ENCODE data around the gene CALM1.

Gene CALM1

DNA sequence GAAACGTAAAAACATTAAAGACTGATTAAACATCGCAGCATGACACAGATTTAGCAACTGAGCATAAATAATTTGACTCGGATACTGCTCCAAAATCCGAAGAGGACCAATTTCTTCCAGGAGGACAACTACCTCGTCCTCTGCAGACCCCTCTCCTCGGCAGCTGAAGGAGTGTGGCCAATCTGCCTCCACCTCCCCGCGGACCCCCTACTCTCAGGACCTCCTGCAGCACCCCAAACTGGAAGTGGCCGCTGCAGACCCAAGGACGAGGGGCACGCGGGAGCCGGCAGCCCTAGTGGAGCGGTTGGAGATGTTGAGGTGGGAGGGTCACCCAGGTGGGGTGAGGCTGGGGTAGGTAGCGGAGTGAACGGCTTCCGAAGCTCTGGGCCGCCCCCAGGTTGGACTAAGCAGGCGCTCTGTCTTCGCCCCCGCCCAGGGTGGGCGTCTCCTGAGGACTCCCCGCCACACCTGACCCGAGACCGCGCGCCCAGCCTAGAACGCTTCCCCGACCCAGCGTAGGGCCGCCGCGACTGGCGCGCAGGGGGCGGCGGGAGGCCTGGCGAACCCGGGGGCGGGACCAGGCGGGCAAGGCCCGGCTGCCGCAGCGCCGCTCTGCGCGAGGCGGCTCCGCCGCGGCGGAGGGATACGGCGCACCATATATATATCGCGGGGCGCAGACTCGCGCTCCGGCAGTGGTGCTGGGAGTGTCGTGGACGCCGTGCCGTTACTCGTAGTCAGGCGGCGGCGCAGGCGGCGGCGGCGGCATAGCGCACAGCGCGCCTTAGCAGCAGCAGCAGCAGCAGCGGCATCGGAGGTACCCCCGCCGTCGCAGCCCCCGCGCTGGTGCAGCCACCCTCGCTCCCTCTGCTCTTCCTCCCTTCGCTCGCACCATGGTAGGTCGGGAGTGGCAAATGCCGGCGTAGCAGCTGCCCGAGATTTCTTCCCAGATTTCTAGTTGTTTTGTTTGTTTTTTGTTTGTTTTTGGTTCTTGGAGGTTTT lies at the start of gene CALM1:
Gene CALM1 (plus strand): TSS at position 689 of the 999 bp plus-strand sequence. CDS start 202 bp downstream, at position 891.
- no peaks in the 10 kb centered on the region for H3K27me3 ChIP-seq (ENCODE audit: control insufficient read depth, insufficient read depth, low read length)
- peak within 1 kb of the TSS; percentile 93 for H3K9ac ChIP-seq (ENCODE audit: low read length)
- peak within 1 kb of the TSS; percentile 76 for H3K4me3 ChIP-seq (ENCODE audit: low read length)
- no peaks in the 10 kb centered on the region for H3K36me3 ChIP-seq (ENCODE audit: control insufficient read depth, insufficient read depth, low read length)
- H3K4me1 ChIP-seq (ENCODE audit: control insufficient read depth, insufficient read depth, low read length) = peaks cover 23% of the 10 kb centered on the region
- H3K9me3 ChIP-seq (ENCODE audit: control insufficient read depth, low read length) = no peaks in the 10 kb centered on the region

- no peaks in the 10 kb centered on the region for H3K27me3 ChIP-seq (ENCODE audit: control insufficient read depth, insufficient read depth, low read length)
- H3K9me3 ChIP-seq (ENCODE audit: control insufficient read depth, low read length) = no peaks in the 10 kb centered on the region
- no peak overlapping the region for H3K9ac ChIP-seq (ENCODE audit: low read length)
- no peaks in the 10 kb centered on the region for H3K4me1 ChIP-seq (ENCODE audit: control insufficient read depth, insufficient read depth, low read length)
- no peak overlapping the region for H3K4me3 ChIP-seq (ENCODE audit: low read length)
- H3K36me3 ChIP-seq (ENCODE audit: control insufficient read depth, insufficient read depth, low read length) = no peaks in the 10 kb centered on the region
These were observed 48.6 kb upstream of the CALM1 start for GRCh38 chr14:90348270-90348669.

GRCh38 chr14:90349739-90350138 lies 47.1 kb upstream of the CALM1 start:
- Histone ChIP-seq H3K9ac (ENCODE audit: low read length) (no peak overlapping the region), H3K36me3 (ENCODE audit: control insufficient read depth, insufficient read depth, low read length) (no peaks in the 10 kb centered on the region), H3K9me3 (ENCODE audit: control insufficient read depth, low read length) (no peaks in the 10 kb centered on the region), H3K4me3 (ENCODE audit: low read length) (no peak overlapping the region), H3K27me3 (ENCODE audit: control insufficient read depth, insufficient read depth, low read length) (no peaks in the 10 kb centered on the region), H3K4me1 (ENCODE audit: control insufficient read depth, insufficient read depth, low read length) (no peaks in the 10 kb centered on the region)

DNA sequence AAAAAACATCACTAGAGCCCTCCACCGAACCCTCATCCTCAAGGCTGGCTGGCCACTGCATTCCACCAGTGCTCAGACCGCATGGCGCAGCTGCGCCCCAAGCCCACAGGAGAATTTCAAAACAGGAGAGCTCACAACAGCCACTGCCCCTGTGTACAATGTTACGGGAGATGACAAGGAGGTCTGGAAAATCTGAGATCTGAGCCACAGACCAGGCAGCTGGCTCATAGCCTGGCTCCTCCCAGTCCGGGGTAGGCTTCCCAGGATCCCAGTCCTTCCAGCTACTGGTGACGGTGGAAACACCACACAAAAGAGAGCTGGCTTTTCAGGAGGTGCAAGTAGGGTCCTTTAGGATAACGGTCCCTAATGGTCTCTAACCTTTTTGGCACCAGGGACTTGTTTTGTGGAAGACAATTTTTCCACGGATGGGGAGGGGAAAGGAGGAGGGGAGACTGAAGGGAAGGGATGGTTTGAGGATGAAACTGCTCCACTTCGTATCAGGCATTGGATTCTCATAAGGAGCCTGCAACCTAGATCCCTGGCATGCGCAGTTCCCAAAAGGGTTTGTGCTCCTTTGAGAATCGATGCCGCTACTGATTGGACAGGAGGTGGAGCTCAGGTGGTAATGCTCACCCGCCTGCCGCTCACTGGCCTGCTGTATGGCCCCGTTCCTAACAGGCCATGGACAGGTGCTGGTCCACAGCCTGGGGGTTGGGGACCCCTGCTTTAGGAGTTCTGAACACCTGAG lies 42.1 kb upstream of the CALM1 start:
- H3K9me3 ChIP-seq (ENCODE audit: control insufficient read depth, low read length) = no peaks in the 10 kb centered on the region
- no peaks in the 10 kb centered on the region for H3K4me1 ChIP-seq (ENCODE audit: control insufficient read depth, insufficient read depth, low read length)
- H3K36me3 ChIP-seq (ENCODE audit: control insufficient read depth, insufficient read depth, low read length) = no peaks in the 10 kb centered on the region
- no peaks in the 10 kb centered on the region for H3K27me3 ChIP-seq (ENCODE audit: control insufficient read depth, insufficient read depth, low read length)
- H3K9ac ChIP-seq (ENCODE audit: low read length) = no peak overlapping the region
- H3K4me3 ChIP-seq (ENCODE audit: low read length) = no peak overlapping the region

DNA sequence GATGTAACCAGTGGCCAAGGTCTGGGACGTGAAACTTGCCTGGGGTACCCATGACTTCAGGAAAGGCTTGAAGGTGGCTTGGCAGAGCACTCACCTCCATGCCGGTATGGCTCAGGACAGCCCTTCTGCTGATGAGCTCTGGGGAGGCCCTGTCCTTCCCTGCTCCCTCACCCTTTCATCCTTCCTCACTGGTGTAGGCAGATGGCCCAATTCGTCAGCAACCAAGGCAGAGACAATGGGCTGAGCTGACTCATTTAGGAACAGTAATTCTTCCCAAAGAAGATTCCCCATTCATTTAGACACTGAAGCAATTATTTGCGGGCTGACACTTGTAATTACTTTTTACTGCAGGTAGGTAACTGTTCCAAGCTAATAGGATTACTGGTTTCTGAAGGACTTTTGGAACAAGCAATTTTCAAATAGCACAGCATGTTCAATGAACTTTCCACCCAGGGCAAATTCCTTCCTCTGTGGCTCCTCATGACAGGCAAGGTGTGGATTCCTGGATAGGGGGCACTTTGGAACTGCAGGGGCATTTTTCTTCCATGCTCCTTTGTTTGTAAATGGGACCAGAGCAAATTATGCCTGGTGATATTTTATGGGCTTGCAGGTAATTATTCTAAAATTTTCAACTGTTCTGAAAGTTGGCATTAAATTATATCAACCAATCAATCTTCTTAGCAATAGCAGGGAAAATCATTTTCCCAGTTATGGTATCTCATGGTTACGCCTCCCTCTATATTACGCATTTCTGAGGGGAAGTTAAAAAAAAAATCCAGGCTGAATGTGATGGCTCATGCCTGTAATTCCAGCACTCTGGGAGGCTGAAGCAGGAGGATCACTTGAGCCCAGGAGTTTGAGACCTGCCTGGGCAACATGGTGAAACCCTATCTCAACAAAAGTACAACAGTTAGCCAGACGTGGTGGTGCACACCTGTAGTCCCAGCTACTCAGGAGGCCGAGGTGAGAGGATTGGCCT lies 41.0 kb upstream of the CALM1 start:
- Histone ChIP-seq H3K9me3 (ENCODE audit: control insufficient read depth, low read length) (no peaks in the 10 kb centered on the region), H3K4me3 (ENCODE audit: low read length) (no peak overlapping the region), H3K4me1 (ENCODE audit: control insufficient read depth, insufficient read depth, low read length) (no peaks in the 10 kb centered on the region), H3K36me3 (ENCODE audit: control insufficient read depth, insufficient read depth, low read length) (no peaks in the 10 kb centered on the region), H3K27me3 (ENCODE audit: control insufficient read depth, insufficient read depth, low read length) (no peaks in the 10 kb centered on the region), H3K9ac (ENCODE audit: low read length) (no peak overlapping the region)

DNA sequence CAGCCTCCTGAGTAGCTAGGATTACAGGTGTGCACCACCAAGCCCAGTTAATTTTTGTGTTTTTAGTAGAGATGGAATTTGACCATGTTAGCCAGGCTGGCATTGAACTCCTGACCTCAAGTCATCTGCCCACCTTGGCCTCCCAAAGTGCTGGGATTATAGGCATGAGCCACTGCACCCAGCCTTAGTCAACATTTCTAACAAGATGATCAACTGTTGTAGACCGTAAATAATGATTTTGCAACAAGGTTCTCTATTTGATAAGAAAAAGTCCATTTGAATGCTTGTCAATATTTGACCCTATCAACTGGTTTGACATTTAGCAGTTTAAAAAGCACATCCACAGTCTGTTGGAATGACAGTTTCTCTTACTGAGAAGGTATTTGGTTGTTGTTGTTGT lies 39.9 kb upstream of the CALM1 start:
- no peaks in the 10 kb centered on the region for H3K9me3 ChIP-seq (ENCODE audit: control insufficient read depth, low read length)

DNA sequence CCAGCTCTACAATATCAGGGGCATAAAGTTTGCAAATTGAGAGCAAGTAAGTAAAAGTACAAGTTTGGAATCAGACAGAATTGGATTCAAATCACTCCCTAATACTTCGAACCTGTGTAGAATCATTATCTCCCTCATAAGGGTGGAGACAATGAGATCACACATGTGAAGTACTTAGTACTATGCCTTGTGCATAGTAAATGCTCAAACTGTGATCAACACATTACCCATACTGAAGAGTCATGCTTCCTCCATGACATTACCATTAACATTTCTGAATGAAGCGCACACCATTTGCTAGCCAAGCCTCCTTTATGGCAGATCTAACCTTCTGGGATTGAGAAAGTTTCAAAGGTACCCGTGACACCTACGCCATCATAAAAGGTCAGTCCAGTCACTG lies 38.5 kb upstream of the CALM1 start:
- no peaks in the 10 kb centered on the region for H3K4me1 ChIP-seq (ENCODE audit: control insufficient read depth, insufficient read depth, low read length)
- H3K4me3 ChIP-seq (ENCODE audit: low read length) = no peak overlapping the region
- no peaks in the 10 kb centered on the region for H3K9me3 ChIP-seq (ENCODE audit: control insufficient read depth, low read length)
- no peaks in the 10 kb centered on the region for H3K27me3 ChIP-seq (ENCODE audit: control insufficient read depth, insufficient read depth, low read length)
- H3K36me3 ChIP-seq (ENCODE audit: control insufficient read depth, insufficient read depth, low read length) = no peaks in the 10 kb centered on the region
- no peak overlapping the region for H3K9ac ChIP-seq (ENCODE audit: low read length)

More for the DNA sequence above, 39.9 kb upstream of the CALM1 start:
- H3K4me3 ChIP-seq (ENCODE audit: low read length) = no peak overlapping the region
- no peaks in the 10 kb centered on the region for H3K36me3 ChIP-seq (ENCODE audit: control insufficient read depth, insufficient read depth, low read length)
- no peak overlapping the region for H3K9ac ChIP-seq (ENCODE audit: low read length)
- no peaks in the 10 kb centered on the region for H3K4me1 ChIP-seq (ENCODE audit: control insufficient read depth, insufficient read depth, low read length)
- no peaks in the 10 kb centered on the region for H3K27me3 ChIP-seq (ENCODE audit: control insufficient read depth, insufficient read depth, low read length)

- H3K9ac ChIP-seq (ENCODE audit: low read length) = no peak overlapping the region
- no peaks in the 10 kb centered on the region for H3K4me1 ChIP-seq (ENCODE audit: control insufficient read depth, insufficient read depth, low read length)
- no peaks in the 10 kb centered on the region for H3K36me3 ChIP-seq (ENCODE audit: control insufficient read depth, insufficient read depth, low read length)
- H3K27me3 ChIP-seq (ENCODE audit: control insufficient read depth, insufficient read depth, low read length) = no peaks in the 10 kb centered on the region
- H3K4me3 ChIP-seq (ENCODE audit: low read length) = no peak overlapping the region
- no peaks in the 10 kb centered on the region for H3K9me3 ChIP-seq (ENCODE audit: control insufficient read depth, low read length)
These were observed 34.8 kb upstream of the CALM1 start for GRCh38 chr14:90361865-90362557.

- H3K4me3 ChIP-seq (ENCODE audit: low read length) = no peak overlapping the region
- no peak overlapping the region for H3K9ac ChIP-seq (ENCODE audit: low read length)
- no peaks in the 10 kb centered on the region for H3K9me3 ChIP-seq (ENCODE audit: control insufficient read depth, low read length)
- H3K27me3 ChIP-seq (ENCODE audit: control insufficient read depth, insufficient read depth, low read length) = no peaks in the 10 kb centered on the region
- no peaks in the 10 kb centered on the region for H3K36me3 ChIP-seq (ENCODE audit: control insufficient read depth, insufficient read depth, low read length)
- H3K4me1 ChIP-seq (ENCODE audit: control insufficient read depth, insufficient read depth, low read length) = no peaks in the 10 kb centered on the region
These were observed 34.3 kb upstream of the CALM1 start for GRCh38 chr14:90362558-90362896.

DNA sequence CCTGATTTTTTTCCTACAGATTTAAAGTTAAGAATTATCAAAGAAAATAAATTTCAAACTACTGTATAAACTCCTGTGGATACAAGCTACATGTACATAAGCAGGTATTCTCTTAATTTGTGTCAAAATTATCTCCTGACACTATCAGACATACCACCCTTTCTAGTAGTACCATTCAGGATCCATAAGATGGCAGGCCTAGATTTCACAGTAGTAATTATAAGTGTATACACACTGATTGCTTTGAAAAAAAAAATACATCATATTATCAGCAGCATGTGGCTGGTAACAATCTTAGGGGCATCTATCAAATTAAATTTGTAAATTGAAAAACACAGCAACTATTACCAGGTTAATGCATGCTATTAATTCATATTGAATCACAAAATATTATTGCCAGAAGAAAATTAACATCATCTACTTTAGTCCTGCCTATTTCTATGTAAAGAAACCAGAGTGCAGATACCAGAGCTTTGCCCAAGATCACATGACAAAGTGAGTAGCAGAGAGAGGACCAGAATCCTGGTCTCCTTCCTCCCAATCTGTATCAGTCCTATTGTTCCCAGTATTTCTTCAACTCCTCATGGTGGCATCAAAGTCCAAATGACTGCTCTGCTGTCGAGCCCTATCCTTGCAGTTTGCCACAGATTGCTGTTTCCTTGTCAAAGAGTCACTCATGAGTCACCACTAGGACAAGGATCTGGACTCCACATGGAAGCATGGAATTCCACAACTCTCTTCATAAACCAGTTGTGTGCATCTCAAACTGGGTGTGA lies 27.7 kb upstream of the CALM1 start:
- no peaks in the 10 kb centered on the region for H3K27me3 ChIP-seq (ENCODE audit: control insufficient read depth, insufficient read depth, low read length)
- H3K4me3 ChIP-seq (ENCODE audit: low read length) = no peak overlapping the region
- no peaks in the 10 kb centered on the region for H3K9me3 ChIP-seq (ENCODE audit: control insufficient read depth, low read length)
- H3K4me1 ChIP-seq (ENCODE audit: control insufficient read depth, insufficient read depth, low read length) = no peaks in the 10 kb centered on the region
- H3K9ac ChIP-seq (ENCODE audit: low read length) = no peak overlapping the region
- H3K36me3 ChIP-seq (ENCODE audit: control insufficient read depth, insufficient read depth, low read length) = no peaks in the 10 kb centered on the region
